Stimulated activated naive CD8-positive, alpha-beta T cell treated with anti-CD3 and anti-CD28 coated beads, Interleukin-15, Interleukin-2, amounts not matched to agents 100 ng/mL and 50 ng/mL, for 24 hours (primary cell): Measurements from ENCODE around the gene RASGRP2.
"Not testable (repeated sequence)": the region's sequence is repeated elsewhere in the genome, so short reads cannot be mapped to it uniquely, and the experiment has no call there.

Source experiments
- H3K27ac Mint-ChIP-seq: one replicate; pipeline ENCODE4 v1.8.0; 2021; ENCODE audit warnings: mild to moderate bottlenecking, mixed read lengths
- H3K27me3 Mint-ChIP-seq: one replicate; pipeline ENCODE4 v1.8.0; 2021; ENCODE audit warnings: mixed read lengths
- H3K36me3 Mint-ChIP-seq: one replicate; pipeline ENCODE4 v1.8.0; 2021; ENCODE audit warnings: low read depth, mixed read lengths
- H3K4me1 Mint-ChIP-seq: one replicate; pipeline ENCODE4 v1.8.0; 2021; ENCODE audit warnings: low read depth, mixed read lengths
- H3K4me3 Mint-ChIP-seq: one replicate; pipeline ENCODE4 v1.8.0; 2021; ENCODE audit warnings: mild to moderate bottlenecking, mixed read lengths
- H3K9me3 Mint-ChIP-seq: one replicate; pipeline ENCODE4 v1.8.0; 2021; ENCODE audit warnings: mixed read lengths

The RASGRP2 gene

GRCh38 chr11:64714666-64715065, 29.3 kb downstream of the RASGRP2 start:
- Mint-ChIP-seq H3K9me3 (no peaks in the 10 kb centered on the region), H3K27ac (no peak overlapping the region), H3K27me3 (peaks cover 61% of the 10 kb centered on the region), H3K4me1 (peaks cover 20% of the 10 kb centered on the region), H3K4me3 (no peak overlapping the region), H3K36me3 (no peaks in the 10 kb centered on the region)

GRCh38 chr11:64713781-64714363, 30.1 kb downstream of the RASGRP2 start:
- no peak overlapping the region for H3K27ac Mint-ChIP-seq

GRCh38 chr11:64713016-64713707, 30.8 kb downstream of the RASGRP2 start:
- no peaks in the 10 kb centered on the region for H3K9me3 Mint-ChIP-seq
- H3K4me1 Mint-ChIP-seq: peaks cover 20% of the 10 kb centered on the region
- H3K4me3 Mint-ChIP-seq: no peak overlapping the region
- H3K27me3 Mint-ChIP-seq: peaks cover 70% of the 10 kb centered on the region
- no peak overlapping the region for H3K27ac Mint-ChIP-seq
- no peaks in the 10 kb centered on the region for H3K36me3 Mint-ChIP-seq

More at GRCh38 chr11:64713781-64714363, 30.1 kb downstream of the RASGRP2 start:
- peak overlapping the region; percentile 15 for H3K4me3 Mint-ChIP-seq
- peaks cover 20% of the 10 kb centered on the region for H3K4me1 Mint-ChIP-seq
- H3K36me3 Mint-ChIP-seq: no peaks in the 10 kb centered on the region
- H3K27me3 Mint-ChIP-seq: peaks cover 67% of the 10 kb centered on the region
- no peaks in the 10 kb centered on the region for H3K9me3 Mint-ChIP-seq

- no peaks in the 10 kb centered on the region for H3K36me3 Mint-ChIP-seq
- H3K27ac Mint-ChIP-seq: no peak overlapping the region
- H3K4me1 Mint-ChIP-seq: peaks cover 20% of the 10 kb centered on the region
- H3K4me3 Mint-ChIP-seq: peak overlapping the region; percentile 27
- peaks cover 70% of the 10 kb centered on the region for H3K27me3 Mint-ChIP-seq
- H3K9me3 Mint-ChIP-seq: no peaks in the 10 kb centered on the region
Observed at GRCh38 chr11:64712430-64713015, 31.4 kb downstream of the RASGRP2 start.

- Mint-ChIP-seq H3K4me3 (no peak overlapping the region), H3K9me3 (no peaks in the 10 kb centered on the region), H3K4me1 (peaks cover 20% of the 10 kb centered on the region), H3K27ac (no peak overlapping the region), H3K27me3 (peaks cover 65% of the 10 kb centered on the region), H3K36me3 (no peaks in the 10 kb centered on the region)
Observed at GRCh38 chr11:64711956-64712362, 32.0 kb downstream of the RASGRP2 start.

GRCh38 chr11:64711138-64711955, 32.6 kb downstream of the RASGRP2 start:
- H3K4me3 Mint-ChIP-seq: no peak overlapping the region
- no peak overlapping the region for H3K27ac Mint-ChIP-seq
- peaks cover 66% of the 10 kb centered on the region for H3K27me3 Mint-ChIP-seq
- H3K4me1 Mint-ChIP-seq: peaks cover 20% of the 10 kb centered on the region
- no peaks in the 10 kb centered on the region for H3K36me3 Mint-ChIP-seq
- H3K9me3 Mint-ChIP-seq: no peaks in the 10 kb centered on the region

GRCh38 chr11:64710418-64711137, 33.4 kb downstream of the RASGRP2 start:
- no peaks in the 10 kb centered on the region for H3K9me3 Mint-ChIP-seq
- no peaks in the 10 kb centered on the region for H3K36me3 Mint-ChIP-seq
- no peak overlapping the region for H3K4me3 Mint-ChIP-seq
- peaks cover 20% of the 10 kb centered on the region for H3K4me1 Mint-ChIP-seq
- peaks cover 62% of the 10 kb centered on the region for H3K27me3 Mint-ChIP-seq
- no peak overlapping the region for H3K27ac Mint-ChIP-seq

GRCh38 chr11:64705501-64705900, 38.4 kb downstream of the RASGRP2 start:
- no peaks in the 10 kb centered on the region for H3K9me3 Mint-ChIP-seq
- H3K27ac Mint-ChIP-seq: no peak overlapping the region
- no peak overlapping the region for H3K4me3 Mint-ChIP-seq
- no peaks in the 10 kb centered on the region for H3K4me1 Mint-ChIP-seq
- H3K36me3 Mint-ChIP-seq: no peaks in the 10 kb centered on the region
- peaks cover 39% of the 10 kb centered on the region for H3K27me3 Mint-ChIP-seq

- Mint-ChIP-seq H3K36me3 (no peaks in the 10 kb centered on the region), H3K9me3 (no peaks in the 10 kb centered on the region), H3K4me3 (no peak overlapping the region), H3K27ac (no peak overlapping the region), H3K27me3 (peaks cover 21% of the 10 kb centered on the region), H3K4me1 (no peaks in the 10 kb centered on the region)
Observed at GRCh38 chr11:64703048-64703447, 40.9 kb downstream of the RASGRP2 start.

DNA sequence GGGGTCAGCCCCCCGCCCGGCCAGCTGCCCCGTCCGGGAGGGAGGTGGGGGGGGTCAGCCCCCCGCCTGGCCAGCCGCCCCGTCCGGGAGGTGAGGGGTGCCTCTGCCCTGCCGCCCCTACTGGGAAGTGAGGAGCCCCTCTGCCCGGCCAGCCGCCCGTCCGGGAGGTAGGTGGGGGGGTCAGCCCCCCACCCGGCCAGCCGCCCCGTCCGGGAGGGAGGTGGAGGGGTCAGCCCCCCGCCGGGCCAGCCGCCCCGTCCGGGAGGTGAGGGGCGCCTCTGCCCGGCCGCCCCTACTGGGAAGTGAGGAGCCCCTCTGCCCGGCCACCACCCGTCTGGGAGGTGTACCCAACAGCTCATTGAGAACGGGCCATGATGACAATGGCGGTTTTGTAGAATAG, 42.0 kb downstream of the RASGRP2 start:
- not testable (repeated sequence) for H3K9me3 Mint-ChIP-seq, H3K4me1 Mint-ChIP-seq, H3K27ac Mint-ChIP-seq, H3K36me3 Mint-ChIP-seq, H3K4me3 Mint-ChIP-seq
- peaks cover 21% of the 10 kb centered on the region for H3K27me3 Mint-ChIP-seq

DNA sequence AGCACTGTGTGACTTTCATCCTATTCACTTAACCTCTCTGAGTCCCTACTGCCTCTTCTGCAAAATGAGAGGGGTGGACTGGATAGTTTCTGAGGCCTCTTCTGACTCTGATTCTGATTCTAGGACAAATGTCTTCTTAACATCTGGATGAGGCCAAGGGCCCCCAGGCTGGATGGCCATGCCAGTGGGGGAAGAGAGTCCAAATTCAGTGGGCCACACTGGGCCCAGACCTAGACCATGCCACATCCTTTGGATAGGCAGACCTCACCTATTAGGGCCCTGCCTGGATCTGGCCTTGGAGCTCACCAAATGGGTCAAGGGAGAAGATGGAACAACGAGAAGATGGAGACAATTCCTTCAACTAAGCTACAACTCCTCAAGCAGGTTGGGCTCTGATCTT, 45.5 kb downstream of the RASGRP2 start:
- H3K4me1 Mint-ChIP-seq: peaks cover 10% of the 10 kb centered on the region
- no peak overlapping the region for H3K27ac Mint-ChIP-seq

DNA sequence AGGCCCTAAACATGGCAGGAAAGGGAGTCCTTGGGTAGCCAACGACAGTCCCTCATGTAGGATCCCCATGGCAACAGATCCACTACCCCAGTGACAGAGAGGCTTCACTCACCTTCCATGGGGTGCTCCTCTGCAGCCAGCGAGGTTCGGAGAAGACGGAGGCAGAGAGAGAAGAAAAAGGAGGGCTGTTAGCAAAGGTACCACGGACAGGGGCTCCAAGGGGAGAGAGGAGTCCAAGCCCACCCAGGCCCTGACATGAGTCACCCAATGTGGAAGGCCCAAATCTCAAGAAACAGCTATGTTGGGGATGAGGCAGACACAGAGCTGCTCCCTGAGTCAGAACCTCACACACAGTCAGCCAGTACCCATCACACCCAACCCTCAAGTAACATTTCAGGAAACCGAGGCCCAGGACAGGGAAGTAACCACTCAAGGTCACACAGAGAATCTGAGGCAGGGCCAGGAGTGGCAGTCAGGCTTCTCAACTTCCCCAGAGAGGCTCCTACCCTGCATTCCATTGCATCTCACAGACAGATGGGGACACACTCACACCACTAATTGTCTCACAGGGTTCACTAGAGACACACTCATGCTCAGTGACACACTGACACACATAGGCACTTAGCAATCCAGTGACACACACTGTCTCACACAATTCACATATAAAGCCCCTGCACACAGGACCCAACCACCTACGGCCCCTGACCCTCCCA, 46.1 kb downstream of the RASGRP2 start:
- Mint-ChIP-seq H3K4me1 (peaks cover 16% of the 10 kb centered on the region), H3K36me3 (no peaks in the 10 kb centered on the region)

More for the DNA sequence above, 45.5 kb downstream of the RASGRP2 start:
- H3K36me3 Mint-ChIP-seq: no peaks in the 10 kb centered on the region
- H3K27me3 Mint-ChIP-seq: peaks cover 9% of the 10 kb centered on the region
- H3K9me3 Mint-ChIP-seq: no peaks in the 10 kb centered on the region
- H3K4me3 Mint-ChIP-seq: no peak overlapping the region

DNA sequence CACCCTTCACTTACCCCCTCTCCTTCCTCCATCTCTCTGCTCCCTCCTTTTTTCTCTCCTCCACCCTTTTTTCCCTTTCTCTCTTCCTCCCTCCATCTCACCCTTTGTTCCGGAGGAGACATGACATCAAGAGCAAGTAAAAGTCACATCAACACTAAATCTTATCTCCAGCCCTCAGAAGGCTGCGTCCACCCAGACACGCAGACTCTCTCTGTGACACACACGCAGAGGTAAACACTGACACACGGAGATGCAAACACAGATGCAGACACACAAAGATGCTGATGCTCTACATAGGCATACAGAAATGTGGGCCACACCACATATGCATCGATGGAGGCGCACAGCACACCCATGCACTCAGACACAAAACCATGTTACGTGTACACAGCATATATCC, 47.9 kb downstream of the RASGRP2 start:
- no peaks in the 10 kb centered on the region for H3K9me3 Mint-ChIP-seq
- no peak overlapping the region for H3K4me3 Mint-ChIP-seq
- no peaks in the 10 kb centered on the region for H3K36me3 Mint-ChIP-seq
- no peak overlapping the region for H3K27ac Mint-ChIP-seq
- H3K4me1 Mint-ChIP-seq: peaks cover 24% of the 10 kb centered on the region
- H3K27me3 Mint-ChIP-seq: peaks cover 27% of the 10 kb centered on the region

More for the DNA sequence above, 46.1 kb downstream of the RASGRP2 start:
- no peaks in the 10 kb centered on the region for H3K9me3 Mint-ChIP-seq
- H3K27me3 Mint-ChIP-seq: peaks cover 14% of the 10 kb centered on the region
- no peak overlapping the region for H3K27ac Mint-ChIP-seq
- no peak overlapping the region for H3K4me3 Mint-ChIP-seq

GRCh38 chr11:64695548-64695947, 48.4 kb downstream of the RASGRP2 start:
- Mint-ChIP-seq H3K9me3 (no peaks in the 10 kb centered on the region), H3K4me3 (no peak overlapping the region), H3K36me3 (no peaks in the 10 kb centered on the region), H3K4me1 (peaks cover 24% of the 10 kb centered on the region), H3K27me3 (peaks cover 32% of the 10 kb centered on the region), H3K27ac (no peak overlapping the region)
